Suprapubic skin (tissue), 4 donors: ENCODE results near the gene DNM3. TPM values are rescaled to one million over a fixed set of nuclear protein-coding genes. Genes with fewer than 3 reads are reported as not detected.

Experiments used
- DNase-seq, 2 donors: peaks; one replicate each; pipeline ENCODE4 v3.0.0-alpha.2; 2019; ENCODE audit warnings: low spot score in 2 of 2
- H3K27ac ChIP-seq: fragments of 200-600 bp; sonication (generic); one replicate; pipeline ENCODE4 v1.5.1; 2019
- H3K27me3 ChIP-seq: fragments of 200-600 bp; sonication (generic); one replicate; pipeline ENCODE4 v1.5.1; 2019
- H3K36me3 ChIP-seq: fragments of 200-600 bp; sonication (generic); one replicate; pipeline ENCODE4 v1.5.1; 2019
- H3K4me1 ChIP-seq: fragments of 200-600 bp; sonication (generic); one replicate; pipeline ENCODE4 v1.5.1; 2019
- H3K4me3 ChIP-seq: fragments of 200-600 bp; sonication (generic); one replicate; pipeline ENCODE4 v1.5.1; 2019; ENCODE audit warnings: mild to moderate bottlenecking
- H3K9me3 ChIP-seq: fragments of 200-600 bp; sonication (generic); one replicate; pipeline ENCODE4 v1.5.1; 2019
- CTCF ChIP-seq, 2 donors: fragments of 200-600 bp in 1 of 2; fragments of 450-650 bp in 1 of 2; sonication (generic) in 1 of 2; IDR thresholded peaks; one replicate each; pipeline ENCODE4 v1.5.1; 2016 to 2019; ENCODE audit warnings: antibody characterized with exemption in 2 of 2, mild to moderate bottlenecking in 1 of 2, moderate library complexity in 1 of 2
- EP300 ChIP-seq: sonication (generic); formaldehyde crosslinking; IDR thresholded peaks from one replicate; pipeline ENCODE4 v1.6.1; 2017; ENCODE audit warnings: antibody characterized with exemption
- POLR2A ChIP-seq, 2 donors: fragments of 450-650 bp; IDR thresholded peaks; one replicate each; pipeline ENCODE4 v1.6.1; 2017; ENCODE audit warnings: antibody characterized with exemption in 2 of 2, mild to moderate bottlenecking in 2 of 2, moderate library complexity in 2 of 2
- POLR2AphosphoS5 ChIP-seq, 3 donors: sonication (generic); formaldehyde crosslinking; IDR thresholded peaks; one replicate each; pipeline ENCODE4 v1.6.1; 2017; ENCODE audit warnings: antibody characterized with exemption in 3 of 3
- WGBS: methylation state at CpG from one replicate; pipeline ENCODE4 v1.1.5; 2018; 5-methylcytosine and 5-hydroxymethylcytosine counted together
- total RNA-seq, 4 donors: library from RNA; depleted of rRNA; stranded (reverse); fragments of >200 nt; gene quantifications; one replicate each; pipeline ENCODE4 v1.1.0, GENCODE V29; 2016

The DNM3 gene
- total RNA-seq, 4 donors from 2014 or later: 1.6 to 11.7 (median 3.7) TPM

- Histone ChIP-seq H3K4me3 (no peak overlapping the region), H3K27ac (no peak overlapping the region)
These were observed 35.7 kb upstream of the DNM3 start for GRCh38 chr1:171805395-171806115.

GRCh38 chr1:171807556-171807955 is 33.7 kb upstream of the DNM3 start:
- no peaks in the 10 kb centered on the region for H3K27me3 ChIP-seq
- H3K27ac ChIP-seq: no peak overlapping the region
- DNase-seq: no peak
- no peaks in the 10 kb centered on the region for H3K9me3 ChIP-seq
- WGBS: 84% methylated on average over 4 of the region's 4 CpGs
- TF ChIP-seq EP300 (no peak), POLR2A (IDR thresholded peaks at IDR 0.05) (no peak), POLR2AphosphoS5 (IDR thresholded peaks at IDR 0.05) (no peak), CTCF (IDR thresholded peaks at IDR 0.05) (no peak)
- H3K4me1 ChIP-seq: no peaks in the 10 kb centered on the region
- H3K36me3 ChIP-seq: no peaks in the 10 kb centered on the region
- H3K4me3 ChIP-seq: no peak overlapping the region

More at GRCh38 chr1:171805395-171806115, 35.7 kb upstream of the DNM3 start:
- 71% methylated on average over 9 of the region's 9 CpGs for WGBS
- Histone ChIP-seq H3K9me3 (no peaks in the 10 kb centered on the region), H3K36me3 (no peaks in the 10 kb centered on the region), H3K27me3 (no peaks in the 10 kb centered on the region), H3K4me1 (no peaks in the 10 kb centered on the region)
- DNase-seq: no peak
- TF ChIP-seq EP300 (no peak), POLR2AphosphoS5 (IDR thresholded peaks at IDR 0.05) (no peak), POLR2A (IDR thresholded peaks at IDR 0.05) (no peak), CTCF (IDR thresholded peaks at IDR 0.05) (no peak)

- H3K4me1 ChIP-seq: no peaks in the 10 kb centered on the region
- TF ChIP-seq POLR2A (IDR thresholded peaks at IDR 0.05) (no peak), POLR2AphosphoS5 (IDR thresholded peaks at IDR 0.05) (no peak), CTCF (IDR thresholded peaks at IDR 0.05) (no peak), EP300 (no peak)
- DNase-seq: no peak
- H3K9me3 ChIP-seq: no peaks in the 10 kb centered on the region
- H3K36me3 ChIP-seq: no peaks in the 10 kb centered on the region
- no peak overlapping the region for H3K27ac ChIP-seq
- WGBS: 74% methylated on average over 2 of the region's 2 CpGs
- H3K4me3 ChIP-seq: no peak overlapping the region
- H3K27me3 ChIP-seq: no peaks in the 10 kb centered on the region
These were observed 31.5 kb upstream of the DNM3 start for GRCh38 chr1:171809834-171810233.

GRCh38 chr1:171811672-171812071 is 29.6 kb upstream of the DNM3 start:
- no peaks in the 10 kb centered on the region for H3K4me1 ChIP-seq
- no peak for DNase-seq

GRCh38 chr1:171814692-171815091 is 26.6 kb upstream of the DNM3 start:
- DNase-seq: no peak
- Histone ChIP-seq H3K4me3 (no peak overlapping the region), H3K27me3 (no peaks in the 10 kb centered on the region), H3K9me3 (no peaks in the 10 kb centered on the region), H3K4me1 (peaks cover 14% of the 10 kb centered on the region), H3K36me3 (no peaks in the 10 kb centered on the region), H3K27ac (no peak overlapping the region)
- WGBS: 51% methylated on average over 2 of the region's 2 CpGs
- TF ChIP-seq CTCF (IDR thresholded peaks at IDR 0.05) (no peak), POLR2A (IDR thresholded peaks at IDR 0.05) (no peak), POLR2AphosphoS5 (IDR thresholded peaks at IDR 0.05) (no peak), EP300 (no peak)

More at GRCh38 chr1:171811672-171812071, 29.6 kb upstream of the DNM3 start:
- Histone ChIP-seq H3K4me3 (no peak overlapping the region), H3K36me3 (no peaks in the 10 kb centered on the region), H3K27me3 (no peaks in the 10 kb centered on the region), H3K9me3 (no peaks in the 10 kb centered on the region), H3K27ac (no peak overlapping the region)
- TF ChIP-seq CTCF (IDR thresholded peaks at IDR 0.05) (no peak), POLR2AphosphoS5 (IDR thresholded peaks at IDR 0.05) (no peak)
